ENCODE data around the gene GPR107.

GPR107 gene

GRCh38 chr9:130137081-130137640 is 83.5 kb downstream of the GPR107 start:
- DNase-seq (ENCODE audit: low read depth), result no peak

GRCh38 chr9:130137641-130138081 is 84.0 kb downstream of the GPR107 start:
- DNase-seq (ENCODE audit: low read depth), result no peak

DNA sequence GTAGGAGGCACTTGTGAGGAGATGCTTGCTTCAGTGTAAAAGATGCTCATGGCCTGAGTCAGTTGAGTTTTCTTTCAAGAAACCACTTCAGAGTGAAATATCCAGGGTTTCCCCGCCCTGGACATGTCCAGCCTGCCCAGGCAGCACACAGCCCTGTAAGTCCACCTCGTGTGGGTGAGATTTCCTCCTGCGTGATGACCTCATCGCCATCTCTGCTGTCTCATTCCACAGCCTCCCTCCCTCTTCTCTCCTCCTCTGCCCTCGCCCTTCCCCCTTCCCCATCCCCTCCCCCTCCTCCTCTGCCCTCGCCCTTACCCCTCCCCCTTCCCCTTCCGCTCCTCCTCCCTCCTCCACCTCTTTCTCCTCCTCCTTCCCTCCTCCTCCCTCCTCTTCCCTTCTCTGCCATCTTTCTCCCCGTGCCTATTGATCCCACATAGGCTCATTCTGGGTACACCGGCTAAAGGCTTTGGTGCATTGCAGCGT is 84.5 kb downstream of the GPR107 start:
- DNase-seq (ENCODE audit: low read depth), result no peak

DNA sequence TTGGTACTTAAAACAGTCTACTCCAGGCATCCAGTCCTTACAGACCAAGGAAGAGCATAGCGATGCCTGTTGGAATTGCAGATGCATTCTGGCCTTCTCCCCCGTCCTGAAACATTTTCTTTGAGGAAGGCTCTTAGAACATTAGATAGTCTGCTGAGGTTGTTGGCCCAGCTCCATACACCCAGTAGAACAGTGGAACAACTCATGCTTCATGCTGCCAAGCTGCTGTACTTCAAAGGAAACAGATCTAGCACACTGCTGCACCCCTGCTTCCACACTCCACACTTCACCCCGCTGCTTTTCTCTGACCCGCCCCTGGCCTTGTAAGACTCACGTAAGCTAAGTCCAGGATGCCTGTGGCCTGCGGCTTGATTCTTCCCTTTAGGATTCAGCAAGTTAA is 85.1 kb downstream of the GPR107 start:
- no peak for DNase-seq (ENCODE audit: low read depth)

- DNase-seq (ENCODE audit: low read depth), result no peak
Measured at GRCh38 chr9:130139251-130139650, 85.5 kb downstream of the GPR107 start.

- no peak for DNase-seq (ENCODE audit: low read depth)
Measured at GRCh38 chr9:130140706-130141105, 87.0 kb downstream of the GPR107 start.

DNA sequence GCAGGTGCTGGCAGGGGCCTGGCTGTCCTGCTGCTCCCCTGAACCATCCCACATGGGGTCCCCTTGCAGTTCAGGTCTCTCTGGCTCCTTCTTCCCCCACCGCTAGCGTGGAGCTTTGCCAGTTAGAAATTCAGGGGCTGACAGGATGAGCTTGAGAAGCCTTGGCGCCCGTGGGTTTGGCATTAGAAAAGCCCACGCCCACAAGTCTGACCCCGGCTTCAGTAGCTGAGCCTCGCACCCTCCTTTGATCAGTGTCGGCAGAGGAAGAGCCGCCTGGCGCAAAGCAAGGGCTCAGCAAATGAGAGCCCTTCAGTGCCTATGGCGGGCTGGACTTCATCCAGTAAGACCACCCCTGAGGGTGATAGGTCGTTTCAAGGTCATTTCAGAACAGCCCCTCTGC is 88.3 kb downstream of the GPR107 start:
- DNase-seq (ENCODE audit: low read depth), result no peak

DNA sequence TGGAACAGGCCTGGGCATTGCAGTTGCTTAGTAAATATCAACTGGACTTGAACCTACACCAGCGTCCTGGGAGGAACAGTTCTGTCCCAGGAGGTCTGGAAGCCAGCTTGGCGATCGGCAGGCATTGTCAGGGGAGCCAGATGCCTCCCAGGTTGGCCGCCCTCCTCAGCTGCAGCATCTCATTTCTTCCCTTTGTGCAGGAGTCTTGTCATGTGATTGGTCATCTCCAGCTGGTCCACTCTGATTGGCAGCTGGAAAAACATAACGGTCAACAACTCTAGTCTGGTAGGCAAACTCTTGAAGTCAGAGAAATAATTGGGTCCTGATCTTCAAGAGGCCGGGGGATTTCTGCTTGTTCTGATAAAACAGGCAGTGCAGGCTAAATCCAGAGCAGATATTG is 88.9 kb downstream of the GPR107 start:
- DNase-seq (ENCODE audit: low read depth), result no peak

DNA sequence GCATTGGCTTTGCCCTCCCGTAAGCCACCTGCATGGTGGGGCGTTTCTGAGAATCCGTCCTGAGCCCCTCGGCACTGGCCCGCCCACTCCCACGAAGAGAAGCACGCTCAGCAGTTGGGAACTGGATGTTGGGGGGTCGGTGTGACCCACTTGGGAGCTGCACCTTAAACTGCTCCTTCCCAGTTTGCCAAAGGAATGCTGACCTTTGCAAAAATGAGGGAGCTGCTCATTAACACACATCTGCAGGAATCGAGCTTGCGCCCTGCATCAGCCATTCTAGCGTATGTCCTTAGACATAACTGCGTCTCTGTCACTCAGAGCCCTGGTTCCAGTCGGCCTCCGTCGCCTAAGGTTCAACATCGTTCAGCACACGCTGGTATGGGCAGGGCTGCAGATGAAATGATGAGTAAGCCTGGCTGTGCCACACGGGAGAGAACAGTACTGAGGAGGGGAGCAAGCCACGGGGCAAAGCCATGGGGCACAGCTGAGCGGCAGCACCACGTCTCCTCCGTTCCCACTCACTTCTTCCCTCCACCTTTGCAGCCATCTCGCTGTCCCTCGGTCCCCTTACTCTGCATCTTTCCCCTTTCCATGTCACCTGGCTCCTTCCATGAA is 89.7 kb downstream of the GPR107 start:
- no peak for DNase-seq (ENCODE audit: low read depth)

GRCh38 chr9:130143958-130144366 is 90.3 kb downstream of the GPR107 start:
- no peak for DNase-seq (ENCODE audit: low read depth)

DNA sequence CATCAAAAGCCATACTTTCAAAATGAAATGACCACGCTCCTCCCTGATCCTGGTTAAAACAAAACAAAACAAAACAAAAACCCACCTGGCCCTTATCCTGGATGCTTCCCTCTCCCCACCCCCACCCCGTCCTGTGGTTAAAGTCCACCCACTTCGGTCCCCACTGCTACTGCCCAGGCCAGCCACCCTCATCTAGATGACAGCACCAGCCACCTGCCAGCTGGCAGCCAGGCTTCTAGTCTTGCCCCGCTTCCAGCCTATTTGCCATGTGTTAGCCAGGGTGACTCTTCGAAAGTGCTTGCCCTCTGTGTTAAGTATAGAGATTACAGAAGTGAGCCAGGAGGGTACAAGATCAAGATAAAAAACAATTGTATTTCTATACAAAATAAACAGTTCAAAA is 91.0 kb downstream of the GPR107 start:
- DNase-seq (ENCODE audit: low read depth), result no peak

- no peak for DNase-seq (ENCODE audit: low read depth)
Measured at GRCh38 chr9:130145658-130146057, 92.0 kb downstream of the GPR107 start.

- no peak for DNase-seq (ENCODE audit: low read depth)
Measured at GRCh38 chr9:130147198-130147597, 93.5 kb downstream of the GPR107 start.

DNA sequence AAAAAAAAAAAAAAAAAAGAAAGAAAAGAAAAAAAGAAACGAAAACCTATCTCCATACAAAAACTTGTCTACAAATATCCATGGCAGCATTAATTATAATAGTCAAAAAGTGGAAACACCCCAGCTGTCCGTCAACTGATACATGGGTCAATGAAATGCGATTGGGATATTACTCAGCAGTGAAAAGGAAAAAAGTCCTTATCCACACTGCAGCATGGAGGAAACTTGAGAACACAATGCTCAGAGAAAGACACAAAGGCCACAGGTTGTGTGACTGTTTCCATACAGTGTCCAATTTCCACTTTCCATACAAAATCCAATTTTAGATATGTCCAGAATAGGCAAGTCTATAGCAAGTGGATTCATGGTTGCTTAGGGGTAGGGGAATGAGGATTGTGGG is 94.2 kb downstream of the GPR107 start:
- no peak for DNase-seq (ENCODE audit: low read depth)

GRCh38 chr9:130149031-130149430 is 95.3 kb downstream of the GPR107 start:
- DNase-seq (ENCODE audit: low read depth), result no peak

GRCh38 chr9:130149654-130150286 is 96.1 kb downstream of the GPR107 start:
- no peak for DNase-seq (ENCODE audit: low read depth)

DNA sequence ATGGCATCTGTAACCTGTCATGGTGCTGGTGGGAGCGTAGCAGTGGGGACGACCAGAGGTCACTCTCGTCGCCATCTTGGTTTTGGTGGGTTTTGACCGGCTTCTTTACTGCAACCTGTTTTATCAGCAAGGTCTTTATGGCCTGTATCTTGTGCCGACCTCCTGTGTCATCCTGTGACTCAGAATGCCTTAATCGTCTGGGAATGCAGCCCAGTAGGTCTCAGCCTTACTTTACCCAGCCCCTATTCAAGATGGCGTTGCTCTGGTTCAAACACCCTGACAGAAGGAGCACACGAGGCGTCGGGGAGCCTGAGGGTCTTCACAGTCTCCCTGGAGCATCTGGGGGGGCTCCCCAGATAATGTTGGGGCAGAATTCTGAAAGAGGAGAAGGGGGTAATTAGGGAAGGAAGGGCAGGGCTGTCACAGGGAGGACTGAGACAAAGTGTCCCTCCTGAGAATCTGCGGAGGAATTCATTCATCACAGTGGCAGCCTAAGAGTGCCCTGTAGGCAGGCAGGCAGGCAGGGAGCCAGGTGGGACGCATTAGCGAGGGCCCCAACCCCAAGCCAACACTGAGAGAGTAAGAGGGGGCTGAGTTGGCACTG is 97.2 kb downstream of the GPR107 start:
- DNase-seq (ENCODE audit: low read depth), result no peak

GRCh38 chr9:130154816-130155215 is 101.1 kb downstream of the GPR107 start:
- no peak for DNase-seq (ENCODE audit: low read depth)

- DNase-seq (ENCODE audit: low read depth), result no peak
Measured at GRCh38 chr9:130155647-130156046, 101.9 kb downstream of the GPR107 start.

- DNase-seq (ENCODE audit: low read depth), result no peak
Measured at GRCh38 chr9:130156672-130157071, 103.0 kb downstream of the GPR107 start.

DNA sequence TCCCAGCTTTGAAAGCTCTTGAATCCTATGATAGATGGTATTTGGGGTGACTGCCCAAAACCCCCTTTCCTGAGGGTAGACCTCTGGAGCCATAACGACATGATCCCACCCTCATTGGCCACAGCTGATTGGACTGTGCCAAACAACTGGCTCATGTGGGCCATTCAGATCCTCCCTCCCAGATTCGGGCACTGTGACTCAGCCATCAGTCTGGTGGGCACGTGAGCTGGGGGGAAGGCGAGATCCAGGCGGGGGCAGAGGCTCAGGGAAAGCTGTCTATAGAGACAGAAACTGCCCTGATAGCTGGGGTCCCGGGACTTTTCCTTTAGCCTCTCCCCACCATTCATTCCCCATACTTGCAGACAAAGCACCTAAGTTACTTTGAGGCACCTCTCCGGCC is 103.4 kb downstream of the GPR107 start:
- DNase-seq (ENCODE audit: low read depth), result no peak

DNA sequence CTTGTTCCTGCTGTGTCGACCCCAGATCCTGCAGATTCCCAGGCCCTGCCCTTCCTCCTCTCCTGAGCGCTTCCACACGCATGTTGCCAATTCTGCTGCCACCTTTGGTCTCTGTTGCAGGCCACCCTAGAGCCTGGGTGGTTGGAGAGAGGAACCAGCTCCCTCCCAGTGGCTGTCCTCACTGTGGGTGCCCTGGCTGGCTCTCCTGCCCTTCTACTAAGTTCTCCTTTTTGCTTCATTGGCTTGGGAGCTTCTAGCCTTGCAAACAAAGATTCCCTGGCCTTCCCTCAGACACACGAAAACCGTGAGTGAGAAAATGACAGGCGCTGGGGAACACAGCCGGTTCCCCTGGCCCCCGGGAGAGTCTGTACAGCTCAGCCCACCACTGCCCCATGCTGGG is 104.3 kb downstream of the GPR107 start:
- DNase-seq (ENCODE audit: low read depth), result no peak

GRCh38 chr9:130159057-130159456 is 105.4 kb downstream of the GPR107 start:
- DNase-seq (ENCODE audit: low read depth), result no peak

Measured in stimulated activated CD8-positive, alpha-beta memory T cell treated with anti-CD3 and anti-CD28 coated beads, Interleukin-15, amount 100 ng/mL, for 1 hour (primary cell).